ENCODE measurements around the gene PSD4.

PSD4 gene

DNA sequence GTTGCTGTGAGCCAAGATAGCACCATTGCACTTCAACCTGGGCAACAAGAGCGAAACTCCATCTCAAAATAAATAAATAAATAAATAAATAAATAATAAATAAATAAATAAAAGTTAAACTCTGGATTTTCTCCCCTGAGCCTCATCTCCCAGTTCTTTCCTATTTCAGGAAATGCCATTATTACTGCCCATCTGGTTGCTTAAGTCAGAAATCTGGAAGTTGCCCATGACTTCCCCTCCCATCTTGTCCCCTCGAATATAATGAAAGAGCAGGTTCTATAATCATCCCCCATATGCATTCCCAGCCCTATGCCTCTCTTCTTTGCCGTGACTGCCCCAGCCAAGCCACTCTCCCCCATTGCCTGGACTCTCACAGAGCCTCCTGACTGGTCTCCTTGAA lies 4.2 kb upstream of the PSD4 start:
- no peak for DNase-seq

DNA sequence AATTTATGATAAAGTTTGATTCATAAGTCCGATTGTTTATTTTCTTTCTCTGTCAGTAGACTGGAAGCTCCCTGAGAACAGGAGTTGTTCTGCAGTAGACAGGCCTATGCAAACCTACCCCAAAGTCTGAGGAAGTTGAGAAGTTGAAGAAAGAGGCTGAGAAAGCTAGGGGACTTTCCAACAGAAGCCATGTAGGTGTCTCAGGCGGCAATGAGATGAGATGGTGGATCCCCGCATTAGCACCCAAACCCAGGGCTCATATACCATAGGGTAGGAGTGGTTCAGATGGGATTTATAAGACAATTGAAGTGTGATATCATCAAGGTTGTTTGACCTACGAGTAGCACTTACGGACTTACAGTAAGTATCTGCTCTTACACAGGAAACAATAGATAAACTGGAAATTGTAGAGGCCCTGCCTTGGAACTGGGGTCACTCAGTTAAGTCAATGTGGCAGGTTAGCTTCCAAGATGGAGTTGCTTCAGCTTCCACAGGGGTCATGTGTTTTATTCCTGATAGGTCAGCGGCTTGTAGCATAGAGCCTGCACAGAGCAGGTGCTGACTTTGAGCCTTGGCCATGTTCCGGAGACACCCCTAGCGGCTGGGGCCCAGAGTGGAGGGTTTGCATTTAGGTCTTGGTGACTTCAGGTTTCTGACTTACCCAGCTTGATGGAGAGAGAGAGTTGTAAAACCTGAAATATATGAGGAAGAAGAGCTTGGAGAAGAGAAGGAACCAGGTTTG lies 2.3 kb upstream of the PSD4 start:
- no peak for DNase-seq

DNA sequence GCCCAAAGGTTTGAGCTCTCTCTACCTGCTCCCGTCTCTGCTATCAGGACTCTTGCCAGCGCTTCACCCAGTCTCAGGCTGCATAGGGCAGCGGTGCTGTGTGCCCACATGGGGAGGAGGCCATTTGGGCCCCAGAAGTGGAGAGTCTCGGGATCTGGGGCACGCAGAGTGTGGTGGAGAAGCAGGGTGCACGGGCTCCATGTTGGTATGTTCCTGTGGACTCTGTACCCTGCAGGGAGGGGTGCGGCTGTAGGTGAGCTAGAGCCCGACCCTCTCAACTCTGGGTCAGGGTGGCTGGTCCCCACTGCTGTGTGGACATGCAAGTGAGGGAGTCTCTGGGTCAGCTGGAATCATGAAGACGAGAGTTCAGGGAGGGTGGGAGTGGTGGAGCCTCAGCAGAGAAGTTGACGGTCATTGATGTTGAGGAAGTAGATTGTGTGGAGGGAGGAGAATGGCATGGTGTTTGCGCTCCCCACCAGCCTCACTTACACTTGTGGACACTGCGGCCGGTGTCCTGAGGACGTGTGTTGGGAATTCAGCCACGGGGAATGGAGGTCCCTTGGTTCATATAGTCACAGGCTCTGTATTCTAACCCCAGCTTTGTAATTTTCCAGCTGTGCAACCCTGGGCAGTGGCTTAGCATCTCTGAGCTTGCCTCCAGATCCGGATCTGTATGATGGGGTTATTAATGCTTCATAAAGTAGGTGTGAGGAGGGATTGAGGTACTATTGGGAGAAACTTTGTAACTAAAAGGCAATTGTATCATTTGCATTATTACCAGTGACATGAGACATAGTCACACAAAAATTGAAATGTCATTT lies 840 bp upstream of the PSD4 start:
- DNase-seq, result no peak

DNA sequence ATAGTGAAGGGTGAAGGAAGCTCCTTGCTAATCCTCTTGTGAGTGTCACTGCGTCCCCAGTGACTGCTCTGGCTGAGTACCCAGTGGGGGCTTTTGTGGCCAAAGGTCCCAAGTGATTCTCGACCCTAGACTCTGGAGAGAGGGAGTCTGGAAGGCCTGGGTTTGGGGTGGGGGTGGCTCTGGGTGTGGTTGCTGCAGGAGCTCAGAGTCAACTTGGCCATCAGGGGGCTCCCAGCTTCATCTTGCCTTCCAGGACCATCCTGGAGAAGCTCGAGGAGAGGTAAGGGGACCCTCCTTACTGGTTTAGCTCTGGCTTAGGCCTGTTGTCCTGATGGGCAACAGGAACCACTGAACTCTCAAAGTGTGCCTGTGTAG lies 592 bp downstream of the PSD4 start:
- DNase-seq, result no peak

DNA sequence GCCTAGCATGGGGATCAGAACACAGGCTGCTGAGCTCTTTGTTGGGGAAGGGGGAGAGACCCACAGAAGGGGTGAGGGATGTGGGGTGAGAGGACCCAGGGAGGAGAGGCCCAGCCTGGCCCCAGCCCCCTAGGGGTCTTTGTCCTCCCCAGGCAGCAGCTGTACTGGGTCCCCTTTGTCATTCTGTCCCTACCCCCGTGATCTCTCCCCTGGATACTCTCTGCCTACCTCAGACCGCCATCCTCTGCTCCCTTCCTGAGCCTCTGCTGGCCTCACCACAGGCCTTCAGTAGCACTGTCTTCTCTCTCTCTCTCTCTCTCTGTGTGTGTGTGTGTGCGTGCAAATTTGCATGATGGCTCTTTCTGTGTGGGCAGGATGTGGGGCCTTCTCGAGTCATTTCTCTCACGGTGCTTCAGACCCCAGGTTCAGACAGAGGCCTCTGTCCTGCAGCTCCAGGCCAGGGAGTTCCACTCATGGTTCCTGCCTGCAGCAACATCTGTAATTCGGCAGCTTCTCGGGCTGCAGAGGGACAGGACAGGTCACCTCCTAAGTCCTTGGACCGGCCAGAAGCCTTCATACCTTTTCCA lies 1.4 kb downstream of the PSD4 start:
- DNase-seq, result peak; percentile 5

DNA sequence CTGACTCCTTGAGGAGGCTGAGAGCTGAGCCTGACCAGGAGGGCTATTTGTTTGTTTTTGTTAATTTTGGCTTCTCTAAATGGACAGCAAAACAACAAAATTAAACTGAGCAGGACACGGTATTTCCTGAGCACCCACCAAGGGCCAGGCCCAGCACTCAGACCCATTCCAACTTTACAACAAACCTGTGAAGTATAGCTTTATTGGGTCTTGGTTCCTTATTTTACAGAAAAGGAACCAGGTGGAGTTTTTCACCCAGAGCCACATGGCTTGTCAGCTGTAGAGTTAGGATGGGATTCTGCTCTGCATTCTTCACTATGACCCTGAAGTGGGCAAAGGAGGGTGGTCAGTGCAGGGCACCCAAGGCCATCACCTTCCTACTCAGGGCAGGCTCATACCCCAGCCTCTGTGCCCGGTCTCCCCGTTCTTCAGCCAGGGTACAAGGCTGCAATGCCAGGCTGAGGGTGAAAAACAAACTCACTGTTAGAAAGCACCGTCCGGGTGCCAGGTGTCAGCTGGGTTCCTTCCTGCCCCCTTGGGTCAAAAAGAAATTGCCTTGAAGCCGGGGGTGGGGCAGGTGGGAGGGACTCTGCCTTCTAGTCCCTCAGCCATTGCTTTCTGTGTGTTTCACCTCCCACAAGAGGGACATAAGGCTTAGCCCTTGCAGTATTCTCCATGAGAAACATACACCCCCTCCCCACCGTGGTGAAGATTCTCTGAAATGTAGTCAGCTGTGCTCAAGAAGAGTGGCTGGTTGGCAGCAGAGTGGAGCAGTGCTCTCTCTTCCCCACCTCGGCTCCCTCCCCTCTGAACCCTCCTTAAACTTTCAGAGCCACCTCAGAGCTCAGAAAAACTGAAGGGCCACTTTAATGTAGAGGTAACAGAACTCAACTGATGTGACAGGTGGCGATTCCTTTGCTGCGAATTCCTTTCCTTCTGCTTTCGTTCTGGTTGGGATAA lies 2.2 kb downstream of the PSD4 start:
- DNase-seq, result no peak

DNA sequence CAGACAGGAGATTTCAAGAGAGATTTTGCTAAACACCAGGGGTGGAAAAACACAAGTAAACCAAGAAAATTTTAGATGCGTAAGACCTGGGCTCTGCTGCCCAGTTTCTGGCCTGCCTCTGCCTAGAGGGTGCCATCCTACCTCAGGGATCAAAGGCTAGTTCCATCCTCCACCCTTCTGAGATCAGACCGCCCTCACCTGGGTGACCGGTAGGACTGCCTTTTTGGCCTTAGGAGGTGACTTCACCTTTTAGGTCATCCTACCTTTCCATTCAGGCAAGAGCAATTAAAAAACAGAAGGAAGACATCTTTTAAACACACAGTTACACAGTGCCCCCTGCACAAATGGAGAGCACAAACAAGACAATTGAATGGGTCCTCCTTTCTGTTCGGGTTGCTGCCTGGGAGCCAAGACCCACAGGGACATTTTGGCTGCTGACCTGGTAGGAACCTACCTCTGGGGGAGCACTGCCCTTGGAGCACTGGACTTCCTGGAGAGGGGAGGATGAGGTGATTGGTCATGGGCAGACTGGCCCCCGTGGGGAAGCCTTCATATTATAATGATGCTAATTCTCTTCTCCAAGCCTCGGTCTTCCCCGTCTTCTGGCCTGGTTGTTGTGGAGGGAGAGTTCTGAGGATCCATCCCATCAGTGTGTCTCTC lies 3.1 kb downstream of the PSD4 start:
- DNase-seq, result no peak

DNA sequence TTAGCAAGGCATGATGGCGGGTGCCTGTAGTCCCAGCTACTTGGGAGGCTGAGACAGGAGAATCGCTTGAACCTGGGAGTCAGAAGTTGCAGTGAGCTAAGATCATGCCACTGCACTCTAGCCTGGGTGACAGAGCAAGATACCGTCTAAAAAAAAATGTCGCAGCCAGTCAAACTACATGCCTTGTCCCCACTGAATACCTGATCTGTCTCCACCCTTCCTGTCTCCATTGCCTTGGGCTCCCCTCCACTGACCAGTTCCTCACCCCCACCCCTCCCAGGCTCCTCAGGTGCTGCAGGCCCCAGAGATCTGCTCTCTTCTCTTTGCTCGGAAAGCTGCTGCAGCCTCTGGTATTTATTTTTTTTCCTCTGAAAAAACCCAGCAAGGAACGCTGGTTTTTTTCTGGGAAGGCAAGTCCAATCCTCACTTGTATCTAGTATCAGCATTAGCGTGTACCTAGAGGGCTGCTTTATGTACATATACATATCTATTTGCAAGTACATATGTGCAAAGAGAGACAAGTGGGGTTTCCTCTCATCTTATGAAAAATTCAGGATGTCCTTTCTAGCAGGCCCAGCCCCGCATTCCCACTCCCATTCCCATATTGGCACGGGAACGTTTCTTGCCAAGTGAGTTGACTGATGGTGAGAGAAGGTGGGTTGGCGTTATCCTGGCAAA lies 4.4 kb downstream of the PSD4 start:
- DNase-seq, result no peak

DNA sequence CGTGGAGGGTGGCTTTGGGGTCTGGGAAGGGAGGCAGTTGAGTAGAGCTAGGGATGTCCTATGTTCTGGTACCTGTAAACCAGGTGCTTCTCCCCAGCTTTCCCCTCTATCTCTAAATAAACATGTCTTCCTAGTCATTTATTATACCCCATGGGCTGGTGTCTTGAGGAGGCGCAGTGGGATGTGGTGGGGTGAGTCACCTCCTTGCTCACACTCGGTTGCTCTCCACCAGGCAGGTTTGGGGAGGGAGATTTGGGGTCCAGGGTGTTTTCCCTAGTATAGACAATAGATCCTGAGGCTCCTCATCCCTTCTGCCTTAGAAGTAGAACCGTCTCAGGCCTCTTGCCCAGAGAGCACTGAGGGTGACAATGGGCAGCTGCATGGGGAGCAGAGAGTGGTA lies 5.1 kb downstream of the PSD4 start:
- DNase-seq, result no peak

DNA sequence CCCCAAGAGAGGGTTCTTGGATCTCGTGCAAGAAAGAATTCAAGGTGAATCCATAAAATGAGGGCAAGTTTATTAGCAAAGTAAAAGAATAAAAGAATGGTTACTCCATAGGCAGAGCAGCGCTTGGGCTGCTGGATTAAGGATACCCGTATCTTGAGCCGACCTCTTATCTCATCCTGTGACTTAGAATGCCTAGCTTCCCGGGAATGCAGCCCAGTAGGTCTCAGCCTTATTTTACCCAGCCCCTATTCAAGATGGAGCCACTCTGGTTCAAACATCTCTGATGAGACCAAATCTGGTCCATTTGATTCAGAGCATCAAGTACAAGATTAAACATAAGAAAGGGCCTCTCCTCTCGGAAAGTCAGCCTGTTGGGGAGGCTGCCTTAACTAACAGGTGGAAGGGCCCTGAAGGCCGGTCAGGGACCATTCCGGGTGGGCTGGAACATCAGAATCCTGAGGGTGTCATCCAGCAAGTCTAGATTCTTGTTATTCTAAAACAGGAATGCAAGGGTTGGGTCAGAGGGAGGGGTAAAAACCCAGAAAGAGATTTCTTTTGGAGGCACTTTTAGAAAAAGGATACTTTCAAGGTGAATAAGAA lies 5.8 kb downstream of the PSD4 start:
- no peak for DNase-seq

DNA sequence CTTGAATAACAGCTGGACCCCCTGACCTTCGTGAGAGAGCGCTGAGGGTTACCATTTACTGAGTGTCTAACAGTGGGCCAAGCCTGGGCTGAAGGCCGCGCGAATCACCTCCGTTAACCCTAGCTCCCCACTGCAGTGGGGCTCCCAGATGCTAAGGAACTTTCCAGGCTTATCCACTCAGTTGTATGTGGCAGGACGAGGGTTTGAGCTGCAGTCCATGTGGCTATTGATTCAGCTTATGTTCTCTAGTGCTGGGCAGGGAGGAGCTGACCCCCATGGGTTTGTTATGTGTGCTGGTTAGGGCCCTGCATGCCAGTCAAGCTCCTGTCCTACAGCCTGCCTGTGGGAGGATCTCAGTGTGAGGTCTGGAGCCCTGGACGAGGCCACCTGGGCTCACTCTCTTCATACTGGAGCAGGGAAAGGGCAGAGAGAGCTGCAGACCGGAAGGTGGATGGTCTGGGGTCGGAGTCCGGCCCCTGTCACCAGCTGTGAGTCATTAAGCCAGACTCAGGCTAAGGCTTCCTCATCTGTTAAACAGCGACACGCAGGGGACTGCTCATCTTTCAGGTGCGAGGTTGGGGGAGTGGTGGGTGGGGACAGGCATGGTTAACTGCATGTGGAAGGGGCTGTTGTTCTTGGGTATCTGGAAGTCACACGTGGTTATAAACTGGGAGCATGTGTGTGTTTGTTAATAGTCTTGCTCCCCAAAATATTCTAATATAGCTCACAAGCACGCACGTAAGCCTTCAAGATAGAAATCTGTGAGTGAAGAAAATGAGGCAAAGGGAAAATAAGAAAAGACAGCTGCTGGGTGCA lies 6.6 kb downstream of the PSD4 start:
- no peak for DNase-seq

DNA sequence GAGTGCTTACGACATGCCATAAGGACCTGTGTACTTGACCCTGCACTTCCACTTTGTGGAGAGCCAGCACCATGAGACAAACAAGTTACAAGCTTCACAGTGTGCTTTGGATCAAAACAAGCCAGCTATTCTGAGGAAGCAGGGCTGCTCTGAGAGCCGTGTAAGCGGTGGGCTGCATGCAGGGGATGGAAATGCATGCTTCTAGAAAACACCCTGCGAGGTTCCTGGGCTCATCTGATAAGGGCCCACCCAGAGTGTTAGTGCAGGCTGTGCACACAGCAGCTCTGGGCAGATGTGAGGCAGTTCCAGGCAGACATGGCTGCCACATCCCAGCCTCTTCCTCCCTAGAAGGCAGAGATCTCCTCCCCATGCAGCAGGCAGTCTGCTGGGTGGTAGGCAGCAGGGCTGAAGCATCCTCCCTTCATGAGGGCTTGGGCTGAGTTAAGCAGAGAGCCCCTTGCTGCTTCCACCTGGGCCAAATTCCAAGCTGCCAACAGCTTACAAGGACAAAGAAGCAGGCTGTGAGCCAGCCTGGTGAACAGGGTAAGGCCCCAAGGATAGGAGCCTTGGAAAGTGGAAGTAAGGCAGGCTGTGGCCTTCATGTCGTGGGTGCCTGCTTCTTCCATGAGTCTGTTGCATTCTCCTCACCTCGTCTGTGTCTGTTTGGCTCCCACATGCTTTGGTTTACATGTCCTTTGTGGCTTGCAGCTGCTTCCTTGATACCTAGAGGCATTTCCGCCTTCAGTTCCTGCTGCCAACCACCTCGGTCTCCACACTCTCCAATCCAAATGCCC lies 7.7 kb downstream of the PSD4 start:
- no peak for DNase-seq

DNA sequence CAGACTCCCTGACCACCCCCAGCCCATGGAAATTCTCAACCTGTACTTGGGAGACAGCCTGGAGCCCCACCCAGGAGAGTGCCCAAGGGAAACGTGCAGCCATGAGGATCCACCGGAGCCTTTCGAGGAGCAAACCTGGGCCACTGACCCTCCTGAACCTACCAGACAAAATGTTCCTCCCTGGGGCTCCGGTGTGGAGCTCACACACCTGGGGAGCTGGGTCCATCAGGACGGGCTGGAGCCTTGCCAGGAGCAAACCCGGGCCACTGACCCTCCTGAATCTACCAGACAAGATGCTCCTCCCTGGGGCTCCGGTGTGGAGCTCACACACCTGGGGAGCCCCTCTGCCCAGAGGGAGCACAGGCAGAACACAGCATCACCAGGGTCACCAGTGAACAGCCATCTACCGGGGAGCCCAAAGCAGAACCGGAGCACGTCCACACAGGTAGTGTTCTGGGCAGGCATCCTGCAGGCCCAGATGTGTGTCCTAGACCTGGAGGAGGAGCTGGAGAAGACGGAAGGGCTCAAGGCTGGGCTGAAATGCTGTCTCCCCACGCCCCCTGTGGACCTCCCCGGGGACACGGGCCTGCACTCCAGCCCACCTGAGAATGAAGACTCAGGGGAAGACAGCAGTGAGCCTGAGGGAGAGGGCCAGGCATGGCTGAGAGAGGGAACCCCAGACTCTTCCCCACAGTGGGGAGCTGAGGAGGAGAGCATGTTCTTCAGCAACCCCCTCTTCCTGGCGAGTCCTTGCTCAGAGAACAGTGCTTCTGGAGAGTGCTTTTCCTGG lies 8.9 kb downstream of the PSD4 start:
- DNase-seq, result no peak

DNA sequence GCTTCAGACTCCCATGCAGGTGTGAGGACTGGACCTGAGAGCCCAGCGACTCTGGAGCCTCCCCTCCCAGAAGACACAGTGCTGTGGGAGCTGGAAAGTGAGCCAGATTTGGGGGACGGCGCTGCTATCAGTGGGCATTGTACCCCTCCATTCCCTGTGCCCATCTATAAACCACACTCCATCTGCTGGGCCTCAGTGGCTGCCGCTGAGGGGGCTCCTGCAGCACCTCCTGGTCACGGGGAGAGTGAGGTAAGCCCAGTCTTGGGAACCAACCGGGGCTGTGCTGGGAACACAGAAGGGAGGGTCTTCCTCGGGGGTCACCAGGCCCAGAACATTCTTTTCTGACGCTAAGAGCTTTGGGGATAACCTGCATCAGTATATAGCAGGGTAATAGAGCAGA lies 9.5 kb downstream of the PSD4 start:
- no peak for DNase-seq

DNA sequence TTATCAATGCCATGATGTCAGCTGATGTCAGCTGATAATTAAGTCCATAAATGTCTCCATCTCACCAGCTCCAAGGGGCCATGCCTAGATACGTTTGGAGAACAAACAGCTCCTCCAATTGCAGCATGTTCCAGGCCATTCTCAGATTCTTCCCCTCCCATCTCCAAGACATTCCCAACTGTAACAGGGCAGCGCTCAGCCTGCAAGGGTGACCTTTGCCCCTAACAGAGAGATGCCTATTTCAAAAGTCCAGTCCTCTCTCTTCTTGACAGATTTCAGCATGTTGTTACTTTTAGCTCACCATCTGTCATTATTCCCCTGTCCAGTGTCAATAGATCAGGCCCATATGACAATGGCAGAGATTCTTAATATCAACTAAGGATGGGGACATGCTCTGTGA lies 9.9 kb downstream of the PSD4 start:
- DNase-seq, result no peak

DNA sequence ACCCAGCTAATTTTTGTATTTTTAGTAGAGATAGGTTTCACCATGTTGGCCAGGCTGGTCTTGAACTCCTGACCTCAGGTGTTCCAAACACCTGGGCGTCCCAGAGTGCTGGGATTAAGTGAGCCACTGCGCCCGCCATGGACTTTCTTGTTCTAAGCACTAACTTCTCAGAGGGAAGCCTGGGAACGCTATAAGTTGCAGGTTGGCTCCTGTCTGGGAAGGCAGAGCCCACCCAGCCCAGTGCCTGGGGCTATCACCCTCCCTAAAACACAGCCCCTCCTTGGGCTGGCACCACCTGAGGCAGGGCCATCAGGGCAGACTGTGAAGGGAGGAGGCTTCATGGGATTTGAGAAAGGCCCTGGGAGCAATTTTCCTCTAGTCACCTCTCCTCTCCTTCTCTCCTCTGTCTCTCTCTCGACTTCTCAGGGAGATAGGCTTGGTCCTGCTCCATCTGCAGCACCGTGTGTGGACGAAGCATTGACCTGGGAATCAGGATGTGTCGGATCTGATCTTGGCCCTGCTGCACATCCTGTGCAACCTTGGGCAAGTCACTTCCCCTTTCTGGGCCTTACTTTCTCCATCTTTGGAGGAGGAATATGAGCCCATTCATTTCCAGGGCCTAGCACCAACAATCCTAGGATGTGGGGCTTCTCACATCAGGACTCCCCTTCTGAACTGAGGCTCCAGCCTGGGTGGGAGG lies 10.9 kb downstream of the PSD4 start:
- DNase-seq, result no peak

DNA sequence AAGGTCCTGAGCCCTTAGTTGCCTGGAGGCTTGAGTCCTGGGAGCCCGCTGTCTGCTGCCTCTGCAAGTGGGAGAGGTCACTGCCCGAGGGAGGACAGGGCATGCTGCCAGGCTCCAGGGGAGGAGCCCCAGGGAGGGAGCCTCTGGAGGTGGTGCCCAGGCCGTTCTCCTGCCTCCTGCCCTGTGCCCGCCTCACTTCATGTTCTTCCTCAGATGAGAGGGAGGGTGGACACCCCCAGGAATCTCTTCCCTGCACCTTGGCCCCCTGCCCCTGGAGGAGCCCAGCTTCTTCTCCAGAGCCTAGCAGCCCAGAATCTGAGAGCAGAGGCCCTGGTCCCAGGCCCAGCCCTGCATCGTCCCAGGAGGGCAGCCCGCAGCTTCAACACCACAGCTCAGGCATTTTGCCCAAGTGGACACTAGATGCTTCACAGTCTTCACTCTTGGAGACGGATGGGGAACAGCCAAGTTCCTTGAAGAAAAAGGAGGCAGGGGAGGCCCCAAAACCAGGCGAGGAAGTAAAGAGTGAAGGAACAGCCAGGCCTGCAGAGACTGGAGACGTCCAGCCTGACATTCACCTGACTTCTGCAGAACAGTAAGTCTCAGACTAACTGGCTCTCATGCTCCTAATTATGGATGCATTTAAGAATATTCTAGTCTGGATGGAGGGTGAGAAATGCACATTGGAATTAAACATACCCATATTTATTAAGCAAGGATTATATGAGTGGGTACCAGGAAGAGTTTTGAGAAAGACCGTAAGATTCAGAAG lies 12.1 kb downstream of the PSD4 start:
- no peak for DNase-seq

All from fibroblast of upper back skin (primary cell).